Lower leg skin (tissue), 3 donors: Measurements from ENCODE around the gene MAGT1.

Source experiments
- CTCF ChIP-seq, 3 donors: fragments of 450-650 bp; IDR thresholded peaks; one replicate each; pipeline ENCODE4 v1.5.1; 2016; ENCODE audit warnings: antibody characterized with exemption in 3 of 3, mild to moderate bottlenecking in 3 of 3, moderate library complexity in 2 of 3
- POLR2A ChIP-seq, 2 donors: fragments of 450-650 bp; IDR thresholded peaks; one replicate each; pipeline ENCODE4 v1.6.1; 2016 to 2017; ENCODE audit warnings: antibody characterized with exemption in 2 of 2, mild to moderate bottlenecking in 1 of 2, moderate library complexity in 1 of 2

GRCh38 chrX:77894921-77895886, at the start of gene MAGT1:
- TF ChIP-seq CTCF (IDR thresholded peaks at IDR 0.05) = no peak
- TF ChIP-seq POLR2A (IDR thresholded peaks at IDR 0.05) = peak in 1 of 2 donors; percentile 62
